ENCODE data around the gene WHRN. TPM values are rescaled to one million over a fixed set of nuclear protein-coding genes. Genes with fewer than 3 reads are reported as not detected.

Gene WHRN
- total and polyA plus RNA-seq, 9 of the 15 experiments (the other 6 are each of a cell fraction or from before 2014, with no cell fraction given): 0.31 to 14.1 (median 3.0) TPM

- TF ChIP-seq HMG20A (CRISPR knock-in tag; conservative IDR thresholded peaks at IDR 0.05): no peak
- TF ChIP-seq ETV6 (IDR thresholded peaks at IDR 0.05; ENCODE audit: borderline replicate concordance in 1 of 2, low read depth in 2 of 2, low read length in 1 of 2): no peak
- TF ChIP-seq ETV6 (CRISPR knock-in tag; IDR thresholded peaks at IDR 0.05; ENCODE audit: borderline replicate concordance): no peak
- no peak for TF ChIP-seq POLR2A (conservative IDR thresholded peaks at IDR 0.05)
- TF ChIP-seq, protein P1, sequence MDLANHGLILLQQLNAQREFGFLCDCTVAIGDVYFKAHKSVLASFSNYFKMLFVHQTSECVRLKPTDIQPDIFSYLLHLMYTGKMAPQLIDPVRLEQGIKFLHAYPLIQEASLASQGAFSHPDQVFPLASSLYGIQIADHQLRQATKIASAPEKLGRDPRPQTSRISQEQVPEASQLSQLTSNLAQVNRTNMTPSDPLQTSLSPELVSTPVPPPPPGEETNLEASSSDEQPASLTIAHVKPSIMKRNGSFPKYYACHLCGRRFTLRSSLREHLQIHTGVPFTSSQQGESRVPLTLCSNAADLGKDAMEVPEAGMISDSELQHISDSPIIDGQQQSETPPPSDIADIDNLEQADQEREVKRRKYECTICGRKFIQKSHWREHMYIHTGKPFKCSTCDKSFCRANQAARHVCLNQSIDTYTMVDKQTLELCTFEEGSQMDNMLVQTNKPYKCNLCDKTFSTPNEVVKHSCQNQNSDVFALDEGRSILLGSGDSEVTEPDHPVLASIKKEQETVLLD (IDR thresholded peaks at IDR 0.05): no peak; the same call in 1 of the 2 replicates
- TF ChIP-seq ZBTB11 (CRISPR knock-in tag; IDR thresholded peaks at IDR 0.05): no peak
- no peak for TF ChIP-seq PCBP1 (IDR thresholded peaks at IDR 0.05; ENCODE audit: low read depth, low read length, poor library complexity, severe bottlenecking)
- no peak for TF ChIP-seq NR1H2 (CRISPR knock-in tag; IDR thresholded peaks at IDR 0.05)
- TF ChIP-seq CC2D1A (IDR thresholded peaks at IDR 0.05): 0 out of 2 replicates have a peak, but pooled peaks have one; percentile 10
- peak; percentile 72 for TF ChIP-seq TEAD4 (IDR thresholded peaks at IDR 0.05; ENCODE audit: low read length)
- no peak for TF ChIP-seq TEAD4 (CRISPR knock-in tag; IDR thresholded peaks at IDR 0.05; ENCODE audit: borderline replicate concordance)
- no peak for TF ChIP-seq STAG1 (CRISPR knock-in tag; IDR thresholded peaks at IDR 0.05; ENCODE audit: borderline replicate concordance)
- no peak for TF ChIP-seq ZBTB40 (IDR thresholded peaks at IDR 0.05)
- TF ChIP-seq ZBTB40 (CRISPR knock-in tag; IDR thresholded peaks at IDR 0.05): no peak
Observed at GRCh38 chr9:114484854-114485443, 20.3 kb downstream of the WHRN start (continued).

All from K562 (cell line).